GM21737 (cell line): ENCODE results near the gene CARD10.

Experiments
- ATAC-seq: cut with Tn5 transposase; IDR thresholded peaks from one replicate; pipeline ENCODE4 v1.9.1; 2021; ENCODE audit warnings: mild to moderate bottlenecking, moderate library complexity; ENCODE audit not compliant: unreplicated experiment

The CARD10 gene

GRCh38 chr22:37488337-37489135 lies 30.7 kb downstream of the CARD10 start:
- no peak for ATAC-seq

DNA sequence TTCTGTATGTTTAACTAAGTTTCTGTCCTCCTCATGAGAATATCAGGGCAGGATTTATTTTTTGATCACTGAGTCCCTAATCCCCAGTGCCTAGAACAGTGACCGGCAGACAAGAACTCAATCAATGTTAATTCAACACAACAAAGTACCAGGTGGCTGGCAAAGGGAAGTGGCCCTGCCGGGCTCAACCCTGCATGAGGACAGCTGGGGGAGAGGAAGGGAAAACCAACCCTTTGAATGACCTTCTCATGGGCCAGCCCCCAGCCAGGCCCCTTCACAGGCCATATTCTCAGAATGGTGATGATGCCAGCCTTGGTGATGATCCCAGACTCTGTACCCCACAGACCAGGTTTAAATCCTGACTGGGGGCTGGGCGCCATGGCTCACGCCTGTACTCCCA lies 31.6 kb downstream of the CARD10 start:
- no peak for ATAC-seq

GRCh38 chr22:37487129-37487528 lies 32.1 kb downstream of the CARD10 start:
- ATAC-seq = no peak

DNA sequence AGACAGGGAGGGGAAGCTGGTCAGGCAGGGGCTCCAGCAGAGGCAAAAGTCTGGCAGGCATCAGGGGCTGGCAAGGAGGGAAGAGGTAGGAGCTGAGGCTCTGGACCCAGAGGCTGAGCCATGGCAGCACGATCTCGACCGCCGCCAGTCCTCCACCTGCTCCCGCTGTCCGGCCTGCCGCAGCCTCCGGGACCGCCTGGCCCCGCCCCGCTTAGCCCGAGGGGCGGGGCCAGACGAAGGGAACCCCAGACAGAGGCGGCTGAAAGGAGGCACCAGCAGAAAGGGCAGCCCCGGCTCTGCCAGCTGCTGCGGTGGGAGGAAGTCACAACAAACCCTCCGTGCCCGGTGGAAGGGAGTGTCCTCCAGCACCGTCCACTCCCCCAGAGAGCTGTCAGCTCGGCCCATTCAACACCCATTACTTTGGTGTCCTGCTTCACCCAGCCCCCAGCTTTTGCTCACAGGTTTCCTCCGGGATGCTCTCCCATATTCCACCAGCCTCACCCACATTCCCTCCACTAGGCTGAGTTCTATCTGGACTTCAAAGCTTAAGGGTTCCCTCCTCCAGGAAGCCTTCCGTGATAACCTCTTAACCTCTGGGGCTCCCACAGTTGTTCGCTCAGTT lies 32.9 kb downstream of the CARD10 start, which contains the start of gene MFNG:
MFNG (minus strand) TSS at position 161 of the 622 bp plus-strand sequence. CDS start 207 bp downstream, outside the sequence.
- peak; percentile 49 for ATAC-seq

GRCh38 chr22:37485395-37486223 lies 33.6 kb downstream of the CARD10 start:
- ATAC-seq = peak; percentile 6

DNA sequence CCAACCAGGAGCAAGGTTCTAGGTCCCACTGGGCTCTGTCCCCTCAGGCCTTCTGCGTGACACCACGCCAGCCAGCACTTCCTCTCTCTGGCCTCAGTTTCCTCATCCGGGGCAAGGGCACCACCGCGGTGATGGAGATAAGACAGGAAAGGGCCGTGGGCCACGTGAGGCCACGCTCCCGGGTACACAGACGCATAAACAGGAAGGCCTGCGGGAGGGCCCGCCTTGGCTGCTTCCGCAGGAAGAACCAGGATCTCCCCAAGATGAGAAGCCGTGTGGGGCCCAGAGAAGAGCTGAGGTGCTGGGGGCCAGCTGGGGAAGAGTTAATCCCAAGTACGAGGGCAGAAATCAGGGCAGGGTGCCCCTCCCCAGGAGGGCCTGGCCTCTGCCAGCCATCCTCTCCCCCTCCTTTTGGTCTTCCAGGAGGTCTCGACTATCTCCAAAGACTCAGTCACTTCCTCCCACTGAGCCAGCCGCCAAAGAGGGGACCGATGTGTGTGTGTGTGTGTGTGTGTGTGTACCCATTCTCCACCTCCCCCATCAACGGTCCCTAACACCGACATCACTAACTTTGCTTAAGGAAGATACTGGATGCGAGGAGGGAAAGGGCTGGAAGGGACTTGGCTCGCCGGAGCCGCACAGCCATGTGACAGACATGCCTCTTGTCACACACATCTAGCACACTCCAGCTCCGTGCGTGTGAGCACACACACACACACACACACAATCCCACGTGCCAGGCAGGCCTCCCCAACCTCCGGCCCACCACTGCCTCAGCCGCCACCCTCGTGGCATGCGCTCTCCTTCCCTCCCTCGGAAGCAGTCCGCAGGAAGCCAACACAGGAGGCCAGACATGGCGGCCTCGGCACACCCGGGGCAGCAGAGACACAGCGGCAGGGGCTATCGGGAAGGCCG lies 34.5 kb downstream of the CARD10 start:
- ATAC-seq = no peak

DNA sequence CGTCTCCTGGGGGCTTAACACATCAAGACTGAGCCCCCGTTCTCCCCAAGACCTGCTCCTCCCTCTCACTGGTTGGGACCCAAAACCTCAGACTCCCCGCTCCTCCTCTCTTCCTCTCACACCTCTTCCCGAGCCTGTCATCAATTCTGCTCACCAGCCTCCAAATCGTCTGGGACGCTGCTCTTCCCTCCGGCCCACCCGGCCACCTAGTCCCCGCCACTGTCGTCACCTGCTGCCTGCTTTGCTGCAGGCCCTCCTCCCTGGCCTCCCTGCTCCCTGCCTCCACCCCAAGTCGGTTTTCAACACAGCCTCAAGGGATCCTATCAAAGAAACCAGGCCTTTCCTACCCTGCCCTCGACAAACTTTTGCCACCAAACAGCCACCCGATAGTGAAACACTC lies 36.2 kb downstream of the CARD10 start:
- no peak for ATAC-seq

GRCh38 chr22:37482244-37482643 lies 37.0 kb downstream of the CARD10 start:
- no peak for ATAC-seq

GRCh38 chr22:37481347-37481907 lies 37.8 kb downstream of the CARD10 start:
- no peak for ATAC-seq

GRCh38 chr22:37480387-37481346 lies 38.5 kb downstream of the CARD10 start:
- no peak for ATAC-seq

GRCh38 chr22:37479196-37479595 lies 40.0 kb downstream of the CARD10 start:
- no peak for ATAC-seq

DNA sequence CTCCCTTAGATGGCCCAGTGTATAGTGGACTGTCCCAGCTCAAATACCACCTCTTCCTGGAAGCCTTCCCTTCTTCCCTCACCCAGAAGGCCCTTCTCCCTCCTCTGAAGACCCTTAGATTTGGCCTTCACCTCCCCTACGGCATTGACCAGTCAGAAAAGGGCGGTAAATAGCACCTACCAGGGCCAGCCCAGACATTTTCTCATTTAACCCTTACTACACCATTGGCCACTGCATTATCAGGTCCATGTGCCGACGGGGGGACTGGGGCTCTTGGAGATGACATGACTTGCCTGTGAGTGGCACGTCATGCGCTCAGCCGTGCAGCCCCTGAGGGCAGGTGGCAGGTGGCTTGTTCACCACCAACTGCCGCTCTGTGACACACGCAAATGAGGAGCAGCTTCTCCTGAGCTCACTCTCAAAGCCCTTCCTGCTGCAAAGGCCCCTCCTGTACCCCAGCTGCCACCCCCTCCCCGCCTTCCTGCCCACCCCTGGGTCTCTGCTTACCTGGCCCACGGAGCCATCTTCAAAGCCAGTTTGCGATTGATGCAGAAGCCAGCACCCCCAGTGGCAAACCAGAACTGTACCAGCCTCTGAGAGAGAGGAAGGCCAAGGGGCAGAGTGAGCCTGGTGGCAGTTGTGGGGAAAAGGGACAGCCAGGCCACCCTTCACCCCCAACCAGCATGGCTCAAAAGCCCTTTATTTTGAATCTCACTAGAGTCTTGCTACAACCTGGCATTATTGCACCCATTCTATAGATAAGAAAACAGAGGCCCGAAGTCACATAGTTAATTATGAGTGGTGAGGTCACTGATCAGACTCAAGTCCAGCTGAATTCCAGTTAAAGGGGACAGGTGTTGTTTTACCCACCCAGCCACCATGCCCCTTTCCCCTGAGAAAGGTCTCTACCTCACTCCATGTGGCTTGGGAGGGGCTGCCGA lies 42.6 kb downstream of the CARD10 start:
- no peak for ATAC-seq

GRCh38 chr22:37474447-37475090 lies 44.6 kb downstream of the CARD10 start:
- ATAC-seq = no peak

DNA sequence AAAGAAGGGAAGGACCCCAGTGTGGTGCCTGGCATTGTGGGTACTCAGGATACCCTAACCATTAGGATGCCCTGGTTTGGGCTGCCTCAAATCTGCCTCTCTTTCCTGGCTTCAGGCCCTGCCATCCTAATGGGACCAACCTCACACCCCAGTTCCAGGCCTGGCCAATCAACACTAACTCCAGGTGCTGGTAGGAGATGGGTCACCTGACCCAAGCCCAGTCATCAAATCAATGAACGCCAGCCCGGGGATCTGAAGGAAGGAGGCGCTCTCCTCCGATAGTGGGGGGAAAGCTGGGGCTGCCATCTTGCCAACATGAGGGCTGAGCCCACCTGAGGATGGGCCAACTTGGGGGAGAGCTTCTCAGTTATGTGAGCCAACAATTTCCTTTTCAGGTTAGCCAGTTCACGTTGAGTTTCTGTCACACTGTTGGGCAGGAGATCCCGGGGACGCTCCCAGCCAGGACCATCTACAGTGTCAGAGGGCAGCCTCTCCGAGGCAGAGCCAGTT lies 45.7 kb downstream of the CARD10 start:
- no peak for ATAC-seq

DNA sequence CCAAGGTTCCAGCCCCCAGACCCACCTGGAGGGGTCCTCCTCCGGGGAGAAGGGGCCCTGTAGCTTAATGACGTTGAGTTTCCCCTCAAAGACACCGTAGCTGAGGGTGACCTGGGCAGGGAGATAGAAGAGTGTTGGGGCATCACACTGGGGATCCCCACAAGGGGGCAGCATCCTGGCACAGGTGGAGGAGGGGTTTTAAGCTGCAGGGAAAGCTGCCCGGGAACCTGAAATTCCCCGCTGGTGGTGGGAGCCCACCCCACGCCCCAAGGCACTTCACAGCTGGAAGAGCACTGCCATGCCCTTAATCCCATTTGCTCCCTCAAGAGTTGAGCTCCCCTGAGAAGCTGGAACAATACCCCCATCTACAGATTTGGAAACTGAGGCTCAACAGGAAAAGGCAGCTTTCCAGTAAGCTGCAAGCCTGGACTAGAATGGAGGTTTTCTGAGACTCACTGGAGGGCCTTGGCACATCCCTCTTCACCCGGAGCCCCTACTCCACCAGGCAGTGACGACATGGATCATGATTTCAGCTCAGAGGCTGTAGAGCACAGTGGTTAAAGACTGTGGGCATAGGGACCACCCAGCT lies 46.7 kb downstream of the CARD10 start:
- no peak for ATAC-seq

DNA sequence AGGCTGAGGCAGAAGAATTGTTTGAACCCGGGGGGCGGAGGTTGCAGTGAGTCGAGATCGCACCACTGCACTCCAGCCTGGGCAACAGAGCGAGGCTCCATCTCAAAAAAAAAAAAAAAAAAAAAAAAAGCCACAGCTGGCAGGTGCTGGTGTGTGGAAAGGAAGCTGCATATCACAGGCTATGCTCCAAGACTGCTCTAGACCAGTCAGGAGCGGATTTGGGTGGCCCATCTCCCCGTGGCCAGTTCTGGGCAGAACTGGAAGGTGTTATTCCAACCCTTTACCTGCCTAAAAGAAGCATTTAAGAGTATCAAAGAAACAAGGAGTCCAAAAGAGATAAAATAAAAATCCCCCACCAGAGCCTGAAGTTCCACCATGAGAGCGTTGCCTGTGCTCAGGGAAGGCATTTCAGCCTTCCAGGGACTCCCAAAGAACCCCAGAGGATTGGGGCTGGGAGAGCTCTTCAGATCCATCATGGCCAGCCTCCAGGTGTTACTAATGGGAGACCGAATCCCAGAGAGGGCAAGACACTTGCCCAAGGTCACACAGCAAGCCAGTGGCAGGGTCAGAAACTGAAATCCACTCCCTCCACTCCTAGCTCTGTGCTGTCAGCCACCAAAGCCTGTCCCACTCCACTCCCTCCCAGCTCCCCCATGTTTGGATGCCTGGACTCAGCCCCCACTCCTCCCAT lies 47.3 kb downstream of the CARD10 start:
- no peak for ATAC-seq
